Measurements from ENCODE around the gene CLDN2.
"Not testable (repeated sequence)": the region's sequence is repeated elsewhere in the genome, so short reads cannot be mapped to it uniquely, and the experiment has no call there.

The CLDN2 gene, protein sequence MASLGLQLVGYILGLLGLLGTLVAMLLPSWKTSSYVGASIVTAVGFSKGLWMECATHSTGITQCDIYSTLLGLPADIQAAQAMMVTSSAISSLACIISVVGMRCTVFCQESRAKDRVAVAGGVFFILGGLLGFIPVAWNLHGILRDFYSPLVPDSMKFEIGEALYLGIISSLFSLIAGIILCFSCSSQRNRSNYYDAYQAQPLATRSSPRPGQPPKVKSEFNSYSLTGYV

GRCh38 chrX:106919932-106920452, at the start of gene CLDN2:
TSS of gene CLDN2 (plus strand) at chrX:106920402. CDS start at chrX:106928229, 7,827 bp downstream.
- DNase-seq, result no peak

DNA sequence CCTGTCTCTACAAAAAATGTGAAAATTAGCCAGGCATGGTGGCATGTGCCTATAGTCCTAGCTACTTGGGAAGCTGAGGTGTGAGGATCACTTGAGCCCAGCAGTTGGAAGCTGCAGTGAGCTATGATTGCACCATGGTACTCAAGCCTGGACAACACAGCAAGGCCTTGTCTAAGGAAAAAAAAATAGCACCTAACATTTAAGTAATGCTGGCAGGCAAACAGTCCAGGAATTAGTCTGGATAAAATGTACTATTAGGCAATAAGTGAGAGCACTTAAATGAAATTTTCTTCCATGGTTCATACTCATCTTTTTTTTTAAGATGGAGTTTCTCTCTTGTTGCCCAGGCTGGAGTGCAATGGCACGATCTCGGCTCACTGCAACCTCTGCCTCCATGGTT, 47.4 kb upstream of the CLDN2 start:
- not testable (repeated sequence) for DNase-seq

DNA sequence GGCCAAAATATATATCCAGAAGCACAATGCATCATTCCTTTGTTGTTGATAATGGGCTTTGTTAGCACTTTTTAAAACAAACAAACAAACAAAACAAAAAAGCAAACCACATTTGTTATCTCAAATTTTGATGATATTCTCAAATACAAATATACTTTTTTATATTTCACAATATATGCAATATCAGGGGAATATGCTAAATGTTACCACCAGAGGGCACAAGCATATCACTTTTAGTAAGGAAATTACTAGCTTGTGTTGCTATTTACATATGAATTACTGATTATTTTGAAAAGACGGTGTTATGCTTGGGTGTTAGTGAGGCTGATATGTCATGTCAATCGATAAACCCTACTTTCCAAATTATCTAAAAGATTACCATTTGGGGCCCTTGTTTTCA, 46.1 kb upstream of the CLDN2 start:
- DNase-seq, result peak; percentile 47

DNA sequence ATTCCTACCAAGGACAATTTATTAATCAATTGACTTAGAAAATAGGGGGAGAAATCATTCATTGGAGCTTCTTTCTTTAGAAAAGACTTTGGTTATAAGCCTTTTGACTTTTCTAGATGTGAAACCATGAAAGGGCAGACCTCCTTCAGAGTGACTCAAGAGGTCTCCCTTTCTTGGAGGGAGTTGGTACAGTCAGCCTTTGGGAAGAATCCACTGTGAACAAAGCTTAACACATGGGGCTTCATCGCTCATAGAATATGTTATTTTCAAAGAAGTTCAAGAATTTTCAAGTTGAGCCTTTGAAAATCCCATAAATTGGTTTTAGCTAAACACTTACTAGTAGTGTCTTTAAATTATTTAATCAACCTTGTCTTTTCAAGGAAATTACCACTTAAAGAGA, 45.1 kb upstream of the CLDN2 start:
- DNase-seq, result no peak

GRCh38 chrX:106889468-106889867, 30.7 kb upstream of the CLDN2 start:
- DNase-seq, result no peak

DNA sequence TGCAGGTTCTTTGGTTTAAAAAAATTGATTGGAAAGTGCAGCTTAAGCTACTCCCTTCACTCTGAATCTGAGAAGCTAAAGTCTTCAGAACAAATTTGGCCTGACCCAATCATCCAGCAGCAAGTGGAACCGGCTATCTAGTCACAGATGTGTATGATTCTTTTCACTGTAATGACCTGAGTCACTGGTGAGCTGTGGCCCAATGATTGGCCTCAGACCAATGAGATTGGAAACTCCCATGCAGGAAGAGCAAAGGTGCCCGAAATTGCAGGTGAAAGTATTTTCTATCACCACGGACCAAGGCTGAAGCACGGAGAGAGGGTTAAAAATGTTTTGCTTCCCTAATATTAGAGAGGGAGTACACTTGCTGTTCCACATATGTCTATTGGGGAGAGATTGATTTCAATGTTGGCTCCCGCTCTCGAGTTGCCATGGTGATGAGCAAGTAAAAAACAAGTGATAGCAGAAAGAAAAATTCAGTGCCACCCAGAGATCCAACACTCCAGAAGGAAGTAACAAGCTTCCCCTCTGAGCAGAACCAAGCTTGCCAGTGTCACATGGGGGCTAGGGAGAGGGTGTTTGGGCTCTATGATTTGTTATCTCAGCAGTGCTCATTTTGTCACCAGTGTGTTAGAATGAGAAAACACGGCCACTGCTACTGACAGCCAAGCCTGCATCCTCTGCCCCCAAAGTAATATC, 28.3 kb upstream of the CLDN2 start:
- no peak for DNase-seq

DNA sequence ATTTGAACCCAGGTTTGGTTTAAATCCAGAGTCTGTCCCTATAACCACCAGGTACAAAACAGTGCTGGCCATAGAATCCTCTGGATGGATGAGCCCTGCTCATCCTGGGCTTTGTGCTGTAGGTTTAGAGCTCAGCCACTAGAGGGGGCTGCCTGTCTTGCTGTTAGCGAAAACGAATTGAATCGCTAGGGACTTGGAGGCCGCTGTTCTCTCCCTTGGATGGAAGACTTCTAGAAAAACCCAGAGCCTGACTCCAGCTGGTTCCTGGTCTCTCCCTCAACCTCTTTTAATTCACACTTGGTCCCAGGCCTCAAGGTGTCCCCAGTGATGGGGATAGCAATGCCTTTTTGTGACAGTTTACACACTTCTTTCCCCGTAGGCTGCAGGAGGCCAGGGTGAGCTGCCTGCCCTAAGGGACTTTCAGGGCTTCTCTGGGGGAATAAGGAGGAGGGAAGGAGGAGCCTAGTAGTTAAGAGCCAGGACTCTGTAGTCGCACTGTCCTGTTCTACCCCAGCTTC, 25.8 kb upstream of the CLDN2 start:
- peak; percentile 84 for DNase-seq

- no peak for DNase-seq
These were observed 25.2 kb upstream of the CLDN2 start for GRCh38 chrX:106894978-106895452.

- DNase-seq, result no peak
These were observed 22.9 kb upstream of the CLDN2 start for GRCh38 chrX:106897259-106897658.

DNA sequence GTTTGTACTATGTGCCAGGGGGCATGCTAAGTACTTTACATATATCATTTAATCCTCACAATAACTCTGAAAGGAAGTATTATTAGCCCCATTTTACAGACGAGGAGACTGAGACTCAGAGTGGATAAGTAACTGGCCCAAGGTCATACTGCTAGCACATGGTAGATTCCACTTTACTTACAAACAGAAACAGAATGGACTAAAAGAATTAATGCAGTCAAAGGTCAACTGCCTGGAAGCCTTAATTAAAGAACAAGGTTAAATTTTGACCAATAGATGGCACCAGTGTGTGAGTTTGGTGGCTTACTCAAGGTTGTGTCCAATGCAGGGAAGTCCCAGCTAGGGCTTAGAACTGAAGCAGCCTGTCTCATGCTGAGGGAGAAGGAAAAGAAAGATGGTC, 21.7 kb upstream of the CLDN2 start:
- peak; percentile 41 for DNase-seq

GRCh38 chrX:106899276-106899675, 20.9 kb upstream of the CLDN2 start:
- no peak for DNase-seq

GRCh38 chrX:106899841-106900240, 20.4 kb upstream of the CLDN2 start:
- no peak for DNase-seq

DNA sequence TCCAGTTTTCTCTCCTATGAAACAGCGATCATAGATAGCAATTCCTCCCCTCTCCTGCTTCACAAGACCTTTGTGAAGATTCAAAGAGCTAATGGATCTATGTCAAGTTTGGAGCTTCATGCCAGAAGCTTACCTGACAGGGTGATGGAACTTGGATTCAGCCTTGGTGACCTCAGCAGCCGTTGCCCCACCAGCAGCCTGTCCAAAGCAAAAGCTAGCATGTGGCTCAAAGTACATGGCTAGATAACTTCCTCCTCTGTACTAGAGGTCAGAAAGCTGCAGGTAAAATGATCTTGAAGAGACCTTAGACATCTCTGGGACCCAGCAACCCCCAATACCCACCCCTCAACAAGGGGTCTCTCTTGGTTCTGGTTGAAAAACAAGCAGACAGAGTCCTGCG, 18.9 kb upstream of the CLDN2 start:
- DNase-seq, result no peak

DNA sequence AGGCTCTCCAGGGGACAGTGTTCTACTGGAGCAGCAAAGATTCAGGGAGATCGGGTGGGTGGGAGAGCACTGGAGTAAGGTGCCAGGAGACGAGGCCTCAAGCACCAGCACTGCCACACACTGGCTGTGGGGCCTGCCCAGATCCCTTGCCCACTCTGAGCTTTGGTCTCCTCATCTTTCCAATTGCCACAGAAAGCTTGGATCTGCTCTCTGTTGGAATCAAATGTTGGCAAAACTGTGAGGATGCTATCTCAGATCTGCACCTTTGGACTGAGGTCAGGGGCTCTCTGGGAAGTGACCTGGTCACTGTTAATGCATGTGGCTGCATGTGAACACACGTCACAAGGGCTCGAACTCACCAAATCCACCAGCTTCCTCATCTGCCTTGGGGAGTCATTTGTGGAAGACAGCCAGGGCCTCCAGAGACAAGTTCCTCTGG, 18.4 kb upstream of the CLDN2 start:
- no peak for DNase-seq

- DNase-seq, result no peak
These were observed 17.5 kb upstream of the CLDN2 start for GRCh38 chrX:106902684-106903083.

GRCh38 chrX:106903291-106903824, 16.8 kb upstream of the CLDN2 start, which contains the start of gene RIPPLY1:
TSS of gene RIPPLY1 (minus strand) at chrX:106903341. CDS start at chrX:106903287, 54 bp downstream.
- peak; percentile 8 for DNase-seq

GRCh38 chrX:106903856-106904528, 16.2 kb upstream of the CLDN2 start:
- DNase-seq, result no peak

DNA sequence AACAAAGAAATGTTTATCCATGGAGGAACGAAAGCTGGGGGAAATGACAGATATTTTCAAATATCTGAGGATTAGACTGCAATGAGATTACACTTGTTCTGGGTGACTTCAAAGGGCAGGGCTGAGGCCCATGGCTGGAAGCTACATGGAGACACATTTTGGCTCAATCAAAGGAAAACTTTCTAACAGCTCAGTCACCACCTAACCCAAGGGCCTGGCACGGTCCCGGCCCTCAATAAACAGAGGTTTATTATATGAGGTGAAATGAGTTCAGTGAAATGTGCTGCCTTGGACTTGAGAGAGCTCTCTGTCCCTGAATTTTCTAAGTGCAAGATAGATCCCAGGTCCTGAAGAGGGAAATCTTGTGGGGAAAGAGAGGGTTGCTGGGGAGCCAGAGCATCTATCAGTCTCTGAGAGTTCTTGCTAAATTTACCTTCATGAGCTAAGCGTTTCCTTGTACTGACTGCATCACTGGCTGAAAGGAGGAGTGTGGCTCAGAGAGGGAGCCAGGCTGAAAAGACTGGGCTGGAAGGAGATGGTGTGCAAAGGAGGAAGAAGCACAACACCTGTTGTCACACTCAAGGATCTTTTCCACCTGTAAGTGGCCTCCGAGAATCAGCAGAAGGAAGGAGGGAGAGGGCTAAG, 15.0 kb upstream of the CLDN2 start:
- DNase-seq, result no peak

DNA sequence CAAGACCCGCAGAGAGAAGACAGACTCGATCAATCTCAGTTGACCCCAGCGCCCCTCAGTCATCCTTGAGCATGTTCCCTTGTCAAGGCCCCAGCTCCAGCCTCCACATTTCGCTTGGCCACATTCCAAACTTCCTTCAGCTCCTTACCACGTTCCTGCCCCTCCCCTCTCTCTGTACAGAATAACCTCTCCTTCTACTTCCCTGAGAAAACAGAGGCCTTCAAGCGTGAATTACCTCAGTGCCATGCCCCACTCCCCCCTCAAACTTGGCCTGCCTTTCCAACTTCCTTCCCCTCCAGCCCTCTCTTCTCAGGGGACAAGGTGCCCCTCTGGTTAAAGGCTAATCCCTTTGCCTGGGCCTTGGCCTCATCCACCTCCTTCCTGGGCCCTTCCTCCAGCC, 13.8 kb upstream of the CLDN2 start:
- DNase-seq, result no peak

GRCh38 chrX:106912864-106913263, 7.3 kb upstream of the CLDN2 start:
- DNase-seq, result no peak

DNA sequence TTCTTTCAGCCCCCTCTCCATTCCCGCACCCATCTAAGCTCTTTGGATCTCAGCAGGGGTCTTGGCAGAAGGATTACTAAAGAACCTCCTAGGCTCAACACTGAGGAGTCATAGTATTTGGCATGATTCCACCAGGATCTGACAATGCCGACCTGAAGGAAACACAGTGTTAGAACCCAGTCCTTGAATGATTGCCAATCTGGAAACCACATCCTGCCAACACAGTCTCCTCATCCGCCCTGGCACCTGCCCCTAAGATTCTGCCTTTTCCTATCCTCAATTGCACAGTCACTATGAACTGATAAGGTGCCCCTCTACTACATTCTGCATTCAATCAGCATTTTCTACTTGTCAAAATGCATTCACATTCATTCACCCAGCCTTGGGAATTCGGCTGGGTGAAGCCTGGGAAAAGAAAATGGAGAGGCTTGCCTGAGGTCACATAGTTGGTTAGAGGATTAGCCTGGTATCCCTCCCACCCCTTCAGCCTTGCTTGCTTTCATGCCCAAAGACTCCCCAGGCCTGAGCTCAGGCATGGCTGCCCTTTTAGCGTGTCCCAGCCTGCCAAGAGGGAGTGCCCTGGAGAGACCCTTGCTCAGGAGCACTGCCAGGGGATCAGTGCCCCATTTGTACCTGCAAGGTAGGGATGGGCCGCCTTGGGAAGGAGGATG, 2.2 kb upstream of the CLDN2 start:
- DNase-seq, result no peak

DNA sequence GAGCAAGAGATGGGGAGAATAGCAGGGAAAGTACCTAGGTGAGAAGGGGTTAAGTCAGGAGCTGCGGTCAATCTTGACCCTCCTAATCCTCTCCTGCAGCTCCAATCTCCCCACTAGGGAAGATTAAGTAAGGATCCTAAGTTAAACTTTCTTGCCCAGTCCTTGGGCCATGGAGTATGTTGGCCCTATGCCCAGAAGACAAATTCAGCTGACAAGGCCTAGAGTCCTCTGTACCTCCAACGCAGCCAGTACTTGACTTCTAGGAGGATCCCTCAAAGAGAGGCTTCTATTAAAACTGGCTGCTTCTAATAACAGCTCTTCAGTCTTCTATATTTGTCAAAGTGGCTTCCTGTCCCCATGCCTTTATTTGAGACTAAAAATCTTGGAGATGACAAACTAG, 1.4 kb downstream of the CLDN2 start:
- DNase-seq, result no peak
